Muscle layer of duodenum (tissue), 2 donors: ENCODE results near the gene LRRC18.

Experiments
- H3K27ac ChIP-seq: one replicate; pipeline ENCODE4 v1.7.0; 2013; ENCODE audit warnings: mild to moderate bottlenecking, low read length
- H3K27me3 ChIP-seq: one replicate; pipeline ENCODE4 v1.7.0; 2013; ENCODE audit warnings: low read depth, mild to moderate bottlenecking, control low read depth, low read length
- H3K36me3 ChIP-seq, 2 donors: one replicate each; pipeline ENCODE4 v1.7.0; 2013; ENCODE audit warnings: low read length in 2 of 2, control low read depth in 1 of 2, mild to moderate bottlenecking in 1 of 2; ENCODE audit not compliant: insufficient read depth in 2 of 2, control insufficient read depth in 1 of 2
- H3K4me1 ChIP-seq, 2 donors: one replicate each; pipeline ENCODE4 v1.7.0; 2013; ENCODE audit warnings: low read length in 2 of 2, mild to moderate bottlenecking in 2 of 2, control low read depth in 1 of 2, moderate library complexity in 1 of 2; ENCODE audit not compliant: insufficient read depth in 2 of 2, control insufficient read depth in 1 of 2
- H3K4me3 ChIP-seq, 2 donors: one replicate each; pipeline ENCODE4 v1.7.0; 2013; ENCODE audit warnings: low read length in 2 of 2, low read depth in 1 of 2, mild to moderate bottlenecking in 1 of 2
- H3K9me3 ChIP-seq, 2 donors: one replicate each; pipeline ENCODE4 v1.7.0; 2013; ENCODE audit warnings: low read length in 2 of 2, control low read depth in 1 of 2, mild to moderate bottlenecking in 1 of 2; ENCODE audit not compliant: control insufficient read depth in 1 of 2
- donor health status: healthy.

Gene LRRC18

GRCh38 chr10:48905311-48905710 lies 34.3 kb downstream of the LRRC18 start:
- Histone ChIP-seq H3K36me3 (no peaks in the 10 kb centered on the region), H3K27me3 (no peaks in the 10 kb centered on the region)

DNA sequence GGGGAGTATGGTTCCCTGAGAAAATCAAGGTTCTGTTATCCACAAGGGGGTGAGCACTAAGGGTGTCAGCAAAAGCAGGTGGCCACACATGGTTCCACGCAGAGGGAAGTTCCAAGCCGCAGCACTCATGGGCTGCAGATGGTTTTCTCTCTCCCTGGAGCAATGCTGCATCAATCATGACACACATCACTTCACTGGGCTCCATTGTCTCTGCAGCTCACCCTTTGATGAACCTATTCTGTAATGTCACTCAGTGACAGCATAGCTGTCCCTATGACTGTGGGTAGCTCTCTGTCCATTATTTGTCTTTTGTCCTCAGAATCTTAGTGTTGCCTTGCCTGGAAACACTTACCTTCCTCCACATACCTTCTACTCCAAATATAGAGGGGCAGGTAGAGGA lies 34.8 kb downstream of the LRRC18 start:
- Histone ChIP-seq H3K36me3 (no peaks in the 10 kb centered on the region), H3K4me3 (no peak overlapping the region), H3K27ac (no peak overlapping the region), H3K4me1 (no peaks in the 10 kb centered on the region), H3K9me3 (no peaks in the 10 kb centered on the region), H3K27me3 (no peaks in the 10 kb centered on the region)

More at GRCh38 chr10:48905311-48905710, 34.3 kb downstream of the LRRC18 start:
- Histone ChIP-seq H3K4me3 (no peak overlapping the region), H3K4me1 (no peaks in the 10 kb centered on the region), H3K27ac (no peak overlapping the region), H3K9me3 (no peaks in the 10 kb centered on the region)

- Histone ChIP-seq H3K9me3 (no peaks in the 10 kb centered on the region), H3K4me3 (no peak overlapping the region), H3K27ac (no peak overlapping the region), H3K27me3 (no peaks in the 10 kb centered on the region), H3K36me3 (no peaks in the 10 kb centered on the region), H3K4me1 (no peaks in the 10 kb centered on the region)
Measured at GRCh38 chr10:48903151-48903550, 36.5 kb downstream of the LRRC18 start.

GRCh38 chr10:48902096-48902495 lies 37.5 kb downstream of the LRRC18 start:
- no peak overlapping the region for H3K4me3 ChIP-seq
- no peaks in the 10 kb centered on the region for H3K9me3 ChIP-seq
- no peaks in the 10 kb centered on the region for H3K36me3 ChIP-seq
- no peaks in the 10 kb centered on the region for H3K27me3 ChIP-seq
- no peaks in the 10 kb centered on the region for H3K4me1 ChIP-seq
- H3K27ac ChIP-seq: no peak overlapping the region

GRCh38 chr10:48901319-48901718 lies 38.3 kb downstream of the LRRC18 start:
- no peak overlapping the region for H3K4me3 ChIP-seq
- no peaks in the 10 kb centered on the region for H3K4me1 ChIP-seq
- no peaks in the 10 kb centered on the region for H3K27me3 ChIP-seq
- H3K27ac ChIP-seq: no peak overlapping the region
- no peaks in the 10 kb centered on the region for H3K9me3 ChIP-seq
- H3K36me3 ChIP-seq: no peaks in the 10 kb centered on the region

DNA sequence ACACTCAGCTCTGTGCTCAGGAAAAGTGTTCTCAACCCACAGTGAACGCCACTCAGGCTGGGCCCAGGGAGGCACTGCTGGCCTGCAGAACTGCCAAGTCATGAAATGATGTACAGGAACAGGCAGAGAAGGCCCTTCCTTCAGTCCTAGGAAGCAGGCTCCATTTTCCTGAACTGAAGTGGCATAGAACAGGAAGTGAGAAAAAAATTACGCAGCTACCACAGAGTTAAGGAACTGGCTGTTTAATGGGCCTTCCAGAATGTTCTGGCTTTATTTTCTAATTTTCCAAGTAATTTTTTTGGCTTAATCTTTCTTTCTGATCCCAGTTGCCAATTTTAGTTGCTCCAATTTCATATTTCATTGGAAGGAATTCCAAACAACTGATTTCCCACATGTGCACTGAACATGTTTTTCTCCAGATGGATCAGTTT lies 39.3 kb downstream of the LRRC18 start:
- Histone ChIP-seq H3K4me3 (no peak overlapping the region), H3K27ac (no peak overlapping the region), H3K4me1 (no peaks in the 10 kb centered on the region), H3K27me3 (no peaks in the 10 kb centered on the region), H3K36me3 (no peaks in the 10 kb centered on the region), H3K9me3 (no peaks in the 10 kb centered on the region)

- Histone ChIP-seq H3K4me1 (no peaks in the 10 kb centered on the region), H3K27ac (no peak overlapping the region)
Measured at GRCh38 chr10:48899781-48900180, 39.9 kb downstream of the LRRC18 start.

DNA sequence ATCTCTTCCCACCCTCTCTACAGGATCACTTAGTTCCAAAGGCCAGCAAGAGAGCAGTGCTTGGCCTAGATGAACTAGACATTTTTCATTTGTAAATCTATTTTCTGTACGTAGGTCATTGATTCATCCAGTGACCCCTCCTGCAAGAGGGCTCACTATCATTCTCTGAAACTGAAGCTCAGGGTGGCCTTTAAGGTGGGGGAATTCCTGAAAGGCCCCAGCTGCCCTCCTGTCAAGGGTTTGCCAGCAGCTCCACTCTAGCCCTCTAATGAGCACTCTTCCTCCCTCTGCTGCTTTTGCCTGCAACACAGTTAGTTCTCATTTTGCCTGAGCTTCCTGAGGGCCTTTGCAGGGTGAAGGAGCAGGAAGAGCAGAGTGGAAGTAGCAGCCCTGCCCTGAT lies 41.2 kb downstream of the LRRC18 start:
- Histone ChIP-seq H3K36me3 (no peaks in the 10 kb centered on the region), H3K27me3 (no peaks in the 10 kb centered on the region), H3K4me1 (no peaks in the 10 kb centered on the region)

More at GRCh38 chr10:48899781-48900180, 39.9 kb downstream of the LRRC18 start:
- Histone ChIP-seq H3K9me3 (no peaks in the 10 kb centered on the region), H3K36me3 (no peaks in the 10 kb centered on the region), H3K4me3 (no peak overlapping the region), H3K27me3 (no peaks in the 10 kb centered on the region)

GRCh38 chr10:48897441-48897790 lies 42.2 kb downstream of the LRRC18 start:
- Histone ChIP-seq H3K36me3 (no peaks in the 10 kb centered on the region), H3K4me3 (no peak overlapping the region), H3K4me1 (no peaks in the 10 kb centered on the region), H3K9me3 (no peaks in the 10 kb centered on the region), H3K27ac (no peak overlapping the region), H3K27me3 (no peaks in the 10 kb centered on the region)

More for the DNA sequence above, 41.2 kb downstream of the LRRC18 start:
- Histone ChIP-seq H3K27ac (no peak overlapping the region), H3K9me3 (no peaks in the 10 kb centered on the region), H3K4me3 (no peak overlapping the region)

DNA sequence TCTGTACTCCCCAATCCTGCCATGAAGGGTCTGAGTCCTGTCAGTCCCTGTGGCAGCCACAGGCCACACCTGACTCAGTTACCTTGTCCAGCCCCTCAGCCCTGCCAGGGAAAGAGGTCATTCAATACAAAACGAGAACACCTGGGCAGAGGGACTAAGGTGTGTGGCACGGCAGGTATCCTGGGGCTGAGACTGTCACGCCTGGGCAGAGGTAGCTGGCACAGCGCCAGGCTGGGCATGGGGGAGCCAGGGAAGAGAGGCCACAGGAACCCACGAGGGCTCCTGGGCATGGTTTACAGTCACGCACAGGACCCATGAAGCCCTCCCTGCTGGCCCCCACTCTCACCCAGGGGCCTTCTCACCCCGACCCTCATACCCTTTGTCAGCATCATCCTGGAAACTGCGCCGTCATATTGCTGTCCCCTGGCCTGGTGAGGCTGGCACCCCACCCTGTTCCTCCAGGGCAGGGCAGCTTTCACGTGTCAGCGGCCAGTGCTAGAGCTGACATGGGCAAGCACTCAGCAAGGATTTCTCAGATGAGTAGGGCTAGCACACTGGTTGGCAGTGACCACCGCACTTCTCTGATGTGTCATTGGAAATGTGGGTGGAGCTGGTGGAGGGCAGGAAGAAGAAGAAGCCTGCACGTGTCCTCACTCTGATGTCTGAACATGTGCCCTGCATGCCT lies 42.7 kb downstream of the LRRC18 start:
- Histone ChIP-seq H3K9me3 (no peaks in the 10 kb centered on the region), H3K36me3 (no peaks in the 10 kb centered on the region), H3K27me3 (no peaks in the 10 kb centered on the region), H3K4me3 (no peak overlapping the region), H3K27ac (no peak overlapping the region), H3K4me1 (no peaks in the 10 kb centered on the region)

DNA sequence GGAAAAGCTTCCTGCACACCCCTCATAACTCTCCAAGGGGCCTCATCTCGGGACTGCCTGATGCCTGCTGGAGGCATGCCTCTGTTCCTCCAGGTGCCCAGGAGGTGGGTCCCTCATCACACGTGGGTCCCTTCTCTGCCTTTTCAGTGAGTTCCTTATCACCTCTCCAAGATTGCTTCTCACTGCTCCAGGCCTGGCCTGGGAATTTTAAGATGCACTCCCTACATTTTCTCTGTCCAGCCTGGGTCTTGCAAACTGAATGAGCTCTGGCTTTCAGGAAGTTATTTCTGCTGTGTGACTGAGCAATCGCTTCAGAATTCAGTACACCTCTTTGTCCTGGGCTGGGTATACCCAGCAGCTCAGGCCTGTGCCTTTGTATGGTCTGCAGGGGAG lies 43.8 kb downstream of the LRRC18 start:
- Histone ChIP-seq H3K27me3 (no peaks in the 10 kb centered on the region), H3K27ac (no peak overlapping the region), H3K4me3 (no peak overlapping the region), H3K36me3 (no peaks in the 10 kb centered on the region), H3K9me3 (no peaks in the 10 kb centered on the region), H3K4me1 (no peaks in the 10 kb centered on the region)
